Activated naive CD8-positive, alpha-beta T cell treated with anti-CD3 and anti-CD28 coated beads for 36 hours (primary cell): ENCODE data around the gene CRPPA. TPM values are rescaled to one million over a fixed set of nuclear protein-coding genes. Genes with fewer than 3 reads are reported as not detected.
"Not testable (repeated sequence)": the region's sequence is repeated elsewhere in the genome, so short reads cannot be mapped to it uniquely, and the experiment has no call there.

ENCODE experiments used
- DNase-seq: peaks from one replicate; pipeline ENCODE4 v3.0.0; 2021
- H3K27ac Mint-ChIP-seq: one replicate; pipeline ENCODE4 v1.8.0; 2022; ENCODE audit warnings: mild to moderate bottlenecking, moderate library complexity, mixed read lengths
- H3K27me3 Mint-ChIP-seq: one replicate; pipeline ENCODE4 v1.8.0; 2022; ENCODE audit warnings: mild to moderate bottlenecking, mixed read lengths
- H3K36me3 Mint-ChIP-seq: one replicate; pipeline ENCODE4 v1.8.0; 2021; ENCODE audit warnings: mild to moderate bottlenecking, mixed read lengths
- H3K4me1 Mint-ChIP-seq: one replicate; pipeline ENCODE4 v1.8.0; 2021; ENCODE audit warnings: mixed read lengths
- H3K4me3 Mint-ChIP-seq: one replicate; pipeline ENCODE4 v1.8.0; 2022; ENCODE audit warnings: mild to moderate bottlenecking, moderate library complexity, mixed read lengths
- H3K9me3 Mint-ChIP-seq: one replicate; pipeline ENCODE4 v1.8.0; 2022; ENCODE audit warnings: mixed read lengths
- total RNA-seq, 2 experiments: library from RNA; stranded (reverse); gene quantifications; one replicate each; pipeline ENCODE4 v1.2.3, GENCODE V29; 2021

Gene CRPPA
- 1 to 10 TPM; 1.7 to 1.9 TPM for total RNA-seq

GRCh38 chr7:16421333-16422102 lies at the start of gene CRPPA:
TSS of gene CRPPA (minus strand) at chr7:16421538. CDS start at chr7:16421322, 216 bp downstream.
- Mint-ChIP-seq H3K27me3 (no peaks in the 10 kb centered on the region), H3K27ac (peak within 1 kb of the TSS; percentile 99), H3K36me3 (peaks cover 3% of the 10 kb centered on the region), H3K4me3 (peak within 1 kb of the TSS; percentile 94), H3K9me3 (no peaks in the 10 kb centered on the region), H3K4me1 (peaks cover 21% of the 10 kb centered on the region)
- DNase-seq = peak; percentile 56

GRCh38 chr7:16465469-16466361 lies 44.4 kb upstream of the CRPPA start, which contains the start of gene SOSTDC1:
TSS of gene SOSTDC1 (minus strand) at chr7:16465738. CDS start at chr7:16465668, 70 bp downstream.
- no peaks in the 10 kb centered on the region for H3K4me1 Mint-ChIP-seq
- H3K4me3 Mint-ChIP-seq = no peak within 1 kb of the TSS
- DNase-seq = no peak
- H3K27ac Mint-ChIP-seq = no peak within 1 kb of the TSS
- H3K9me3 Mint-ChIP-seq = no peaks in the 10 kb centered on the region
- peaks cover 8% of the 10 kb centered on the region for H3K27me3 Mint-ChIP-seq
- H3K36me3 Mint-ChIP-seq = no peaks in the 10 kb centered on the region

GRCh38 chr7:16463949-16464715 lies 42.8 kb upstream of the CRPPA start:
- no peak for DNase-seq
- no peaks in the 10 kb centered on the region for H3K9me3 Mint-ChIP-seq
- H3K27ac Mint-ChIP-seq = no peak overlapping the region
- H3K4me1 Mint-ChIP-seq = no peaks in the 10 kb centered on the region
- H3K27me3 Mint-ChIP-seq = peaks cover 8% of the 10 kb centered on the region
- no peaks in the 10 kb centered on the region for H3K36me3 Mint-ChIP-seq
- H3K4me3 Mint-ChIP-seq = no peak overlapping the region

DNA sequence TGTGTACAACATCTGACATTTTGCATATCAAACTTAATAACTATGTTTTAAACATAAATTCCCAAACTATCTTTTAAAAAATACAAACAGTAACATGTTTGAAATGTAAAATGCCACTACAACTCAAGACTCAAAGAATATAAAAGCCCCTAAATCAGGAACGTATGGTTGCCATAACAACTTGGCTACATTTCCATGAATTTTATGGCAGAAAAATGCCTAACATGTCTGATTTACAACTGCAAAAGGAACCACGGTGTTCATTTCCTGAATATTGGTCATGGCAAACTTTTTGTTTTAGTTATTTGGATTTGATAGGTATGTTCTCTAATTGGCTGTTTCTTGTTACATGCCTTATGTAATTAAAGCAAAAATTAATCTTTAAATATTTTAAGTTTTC lies 42.2 kb upstream of the CRPPA start:
- Mint-ChIP-seq H3K27me3 (peaks cover 8% of the 10 kb centered on the region), H3K4me1 (no peaks in the 10 kb centered on the region), H3K4me3 (no peak overlapping the region), H3K27ac (no peak overlapping the region), H3K9me3 (no peaks in the 10 kb centered on the region), H3K36me3 (no peaks in the 10 kb centered on the region)
- DNase-seq = no peak

DNA sequence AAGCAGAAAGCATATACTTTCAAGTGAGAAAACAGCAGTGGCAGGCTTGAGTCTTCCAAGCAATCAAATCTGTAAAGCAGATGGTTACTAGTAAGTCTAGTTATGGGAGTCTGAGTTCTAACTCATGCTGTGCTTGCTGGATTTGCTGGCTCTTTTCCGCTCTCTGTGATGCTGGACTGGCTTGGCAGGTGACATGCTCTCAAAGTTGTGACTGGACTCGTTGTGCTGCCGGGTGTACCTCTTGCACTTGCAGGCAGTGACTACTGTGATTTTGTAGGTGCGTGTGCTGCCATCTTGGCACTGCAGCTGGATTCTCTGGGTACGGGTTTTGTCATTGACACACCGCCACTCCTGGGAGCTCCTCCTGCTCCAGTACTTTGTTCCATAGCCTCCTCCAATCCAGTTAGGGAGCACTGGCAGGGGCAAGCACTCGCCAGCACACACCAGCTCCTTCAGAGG lies 41.1 kb upstream of the CRPPA start:
- no peak overlapping the region for H3K27ac Mint-ChIP-seq

DNA sequence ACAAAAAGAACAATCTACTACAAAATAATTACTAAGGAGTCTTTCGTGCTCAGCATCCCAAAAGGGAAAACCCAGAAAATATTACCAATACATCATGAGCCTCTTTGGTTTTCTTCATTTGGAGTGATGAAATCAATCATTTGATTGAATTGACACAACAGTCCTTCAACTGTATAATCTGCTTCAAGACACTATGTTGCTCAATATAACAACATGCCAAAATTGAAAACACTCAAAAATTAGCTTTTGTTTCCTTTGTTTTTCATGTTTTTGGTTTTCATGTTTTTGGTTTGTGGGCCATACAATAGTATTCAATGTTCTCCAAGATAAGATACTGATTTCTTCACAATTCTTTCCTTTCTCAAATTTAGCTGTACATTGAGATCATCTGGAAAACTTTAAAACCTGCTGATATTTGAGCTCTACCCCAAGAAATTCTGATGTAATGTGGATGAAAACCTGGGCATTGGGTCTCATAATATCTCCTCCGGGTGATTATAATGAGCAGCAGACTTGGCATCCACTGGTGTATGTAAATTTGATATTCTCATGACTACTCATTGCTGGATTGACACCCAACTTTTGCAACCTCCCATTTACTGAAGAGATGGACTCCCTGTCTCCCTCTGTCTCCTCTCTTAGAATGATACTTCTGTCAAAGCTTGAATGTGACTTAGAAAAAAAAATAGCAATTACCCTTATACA lies 39.6 kb upstream of the CRPPA start:
- Mint-ChIP-seq H3K36me3 (no peaks in the 10 kb centered on the region), H3K27me3 (peaks cover 3% of the 10 kb centered on the region), H3K27ac (no peak overlapping the region), H3K9me3 (no peaks in the 10 kb centered on the region), H3K4me3 (no peak overlapping the region), H3K4me1 (no peaks in the 10 kb centered on the region)
- DNase-seq = no peak

More for the DNA sequence above, 41.1 kb upstream of the CRPPA start:
- H3K36me3 Mint-ChIP-seq = no peaks in the 10 kb centered on the region
- no peaks in the 10 kb centered on the region for H3K4me1 Mint-ChIP-seq
- no peak for DNase-seq
- H3K4me3 Mint-ChIP-seq = no peak overlapping the region
- H3K27me3 Mint-ChIP-seq = peaks cover 8% of the 10 kb centered on the region
- H3K9me3 Mint-ChIP-seq = no peaks in the 10 kb centered on the region

- H3K4me3 Mint-ChIP-seq, DNase-seq, H3K4me1 Mint-ChIP-seq, H3K36me3 Mint-ChIP-seq, H3K27me3 Mint-ChIP-seq, H3K27ac Mint-ChIP-seq, H3K9me3 Mint-ChIP-seq: not testable (repeated sequence)
These were observed 35.0 kb upstream of the CRPPA start for GRCh38 chr7:16456303-16456702.

DNA sequence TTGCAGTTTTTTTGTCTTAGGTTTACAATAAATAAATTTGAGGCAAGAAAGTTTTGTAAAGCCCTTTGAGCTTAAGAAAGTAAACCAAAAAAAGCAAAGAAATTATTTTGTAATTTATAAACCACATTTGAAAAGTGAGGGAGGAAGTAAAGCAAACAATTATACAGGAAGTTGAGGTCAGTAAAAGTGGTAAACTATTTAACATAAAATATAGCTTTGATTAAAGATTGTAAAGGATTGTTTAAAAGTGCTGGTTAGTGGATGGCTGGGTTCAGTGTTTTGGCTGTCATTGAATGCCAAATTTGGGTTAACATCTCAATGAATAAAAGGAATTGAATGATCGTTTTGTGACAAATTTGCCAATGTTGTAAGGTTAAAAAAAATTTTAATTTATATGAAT lies 34.3 kb upstream of the CRPPA start:
- H3K4me3 Mint-ChIP-seq = no peak overlapping the region
- no peaks in the 10 kb centered on the region for H3K27me3 Mint-ChIP-seq
- no peaks in the 10 kb centered on the region for H3K4me1 Mint-ChIP-seq
- no peak overlapping the region for H3K27ac Mint-ChIP-seq
- DNase-seq = no peak
- H3K9me3 Mint-ChIP-seq = no peaks in the 10 kb centered on the region
- no peaks in the 10 kb centered on the region for H3K36me3 Mint-ChIP-seq

DNA sequence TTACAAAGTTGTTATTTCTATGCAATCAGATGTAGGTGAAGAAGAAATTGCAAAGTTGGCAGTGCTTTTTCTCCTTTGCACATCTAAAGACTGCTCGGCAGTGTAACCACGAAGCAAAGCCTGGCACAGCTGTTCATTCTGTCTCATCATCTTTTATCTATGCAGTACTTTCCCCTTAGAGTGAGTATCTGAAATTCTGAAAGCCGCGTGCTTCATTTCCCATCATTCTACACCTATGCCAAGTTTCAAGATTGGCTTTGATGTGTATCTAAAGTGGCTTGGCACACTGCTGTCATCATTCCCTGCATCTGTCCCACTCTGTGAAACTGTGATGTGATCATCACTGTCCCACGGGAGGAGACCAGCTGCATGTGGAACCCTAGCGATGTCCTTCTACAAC lies 29.0 kb upstream of the CRPPA start:
- Mint-ChIP-seq H3K27ac (no peak overlapping the region), H3K4me1 (no peaks in the 10 kb centered on the region), H3K9me3 (no peaks in the 10 kb centered on the region), H3K36me3 (no peaks in the 10 kb centered on the region), H3K27me3 (no peaks in the 10 kb centered on the region), H3K4me3 (no peak overlapping the region)
- DNase-seq = no peak

- DNase-seq = no peak
- Mint-ChIP-seq H3K9me3 (no peaks in the 10 kb centered on the region), H3K27me3 (no peaks in the 10 kb centered on the region), H3K4me3 (no peak overlapping the region), H3K27ac (no peak overlapping the region), H3K36me3 (no peaks in the 10 kb centered on the region), H3K4me1 (no peaks in the 10 kb centered on the region)
These were observed 26.5 kb upstream of the CRPPA start for GRCh38 chr7:16447876-16448275.

GRCh38 chr7:16446508-16446907 lies 25.2 kb upstream of the CRPPA start:
- Mint-ChIP-seq H3K4me1 (no peaks in the 10 kb centered on the region), H3K27ac (no peak overlapping the region), H3K4me3 (no peak overlapping the region), H3K27me3 (no peaks in the 10 kb centered on the region), H3K9me3 (no peaks in the 10 kb centered on the region), H3K36me3 (no peaks in the 10 kb centered on the region)
- no peak for DNase-seq

DNA sequence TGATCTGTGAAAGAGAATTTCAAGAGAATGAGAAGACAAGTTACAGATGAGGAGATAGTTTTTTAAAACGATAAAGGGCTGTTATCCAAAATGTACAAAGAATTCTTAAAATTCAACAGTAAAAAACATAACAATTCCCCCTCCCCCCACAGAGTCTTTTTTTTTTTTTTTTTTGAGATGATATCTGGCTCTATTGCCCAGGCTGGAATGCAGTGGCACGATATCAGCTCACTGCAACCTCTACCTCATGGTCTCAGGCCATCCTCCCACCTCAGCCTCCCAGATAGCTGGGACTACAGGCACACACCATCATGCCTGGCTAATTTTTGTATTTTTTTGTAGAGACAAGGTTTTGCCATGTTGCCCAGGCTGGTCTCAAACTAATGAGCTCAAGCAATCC lies 22.5 kb upstream of the CRPPA start:
- H3K4me1 Mint-ChIP-seq, H3K9me3 Mint-ChIP-seq, H3K27ac Mint-ChIP-seq, H3K27me3 Mint-ChIP-seq, DNase-seq, H3K36me3 Mint-ChIP-seq, H3K4me3 Mint-ChIP-seq: not testable (repeated sequence)

DNA sequence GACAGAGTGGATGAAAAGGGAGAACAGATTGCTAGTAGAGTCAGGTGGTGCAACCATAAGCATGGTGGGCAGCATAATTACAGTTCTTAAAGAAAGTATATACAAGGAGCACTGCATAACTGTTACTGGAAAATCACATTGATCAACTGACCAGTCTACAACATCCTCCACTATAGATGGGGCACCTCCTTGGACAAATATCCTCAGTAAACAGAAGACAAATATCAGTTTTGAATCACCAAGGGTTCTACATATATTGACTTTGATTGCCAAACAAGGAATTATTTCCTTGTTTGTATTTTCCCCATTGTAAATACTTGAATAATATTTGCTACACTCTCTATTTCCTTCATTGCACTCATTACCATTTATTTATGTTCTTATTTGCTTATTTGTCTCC lies 17.6 kb upstream of the CRPPA start:
- H3K36me3 Mint-ChIP-seq = no peaks in the 10 kb centered on the region
- H3K4me1 Mint-ChIP-seq = no peaks in the 10 kb centered on the region
- no peak overlapping the region for H3K27ac Mint-ChIP-seq

DNA sequence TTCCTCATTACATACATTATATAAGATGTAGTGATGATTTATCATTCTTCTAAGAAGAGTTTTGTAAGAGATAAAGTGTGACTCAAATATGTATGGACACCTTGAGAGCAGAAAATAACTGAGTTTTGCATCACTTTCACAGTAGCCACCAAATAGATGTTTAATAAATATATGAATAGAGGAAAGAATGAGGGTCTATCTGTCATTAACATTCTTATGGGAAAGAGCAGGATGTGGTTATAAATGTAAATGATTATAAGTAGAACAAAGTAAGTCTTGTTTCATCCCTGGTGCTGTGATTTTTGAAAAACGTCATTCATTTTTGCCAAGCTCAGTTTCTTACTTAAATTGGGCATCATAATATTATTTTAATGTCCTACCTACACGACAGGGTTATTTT lies 15.0 kb upstream of the CRPPA start:
- no peaks in the 10 kb centered on the region for H3K36me3 Mint-ChIP-seq

More for the DNA sequence above, 17.6 kb upstream of the CRPPA start:
- DNase-seq = no peak
- no peak overlapping the region for H3K4me3 Mint-ChIP-seq
- H3K27me3 Mint-ChIP-seq = no peaks in the 10 kb centered on the region
- H3K9me3 Mint-ChIP-seq = no peaks in the 10 kb centered on the region

More for the DNA sequence above, 15.0 kb upstream of the CRPPA start:
- H3K4me1 Mint-ChIP-seq = no peaks in the 10 kb centered on the region
- no peak for DNase-seq
- H3K4me3 Mint-ChIP-seq = no peak overlapping the region
- no peaks in the 10 kb centered on the region for H3K9me3 Mint-ChIP-seq
- H3K27ac Mint-ChIP-seq = no peak overlapping the region
- no peaks in the 10 kb centered on the region for H3K27me3 Mint-ChIP-seq
